ENCODE data around the gene SINHCAF. TPM values are rescaled to one million over a fixed set of nuclear protein-coding genes. Genes with fewer than 3 reads are reported as not detected.
A peak's percentile ranks its signal among the peaks of the same experiment; 100 is the strongest.

SINHCAF gene
- total and polyA plus RNA-seq, 9 of the 15 experiments (the other 6 are each of a cell fraction or from before 2014, with no cell fraction given): 73.2 to 185 (median 110) TPM

DNA sequence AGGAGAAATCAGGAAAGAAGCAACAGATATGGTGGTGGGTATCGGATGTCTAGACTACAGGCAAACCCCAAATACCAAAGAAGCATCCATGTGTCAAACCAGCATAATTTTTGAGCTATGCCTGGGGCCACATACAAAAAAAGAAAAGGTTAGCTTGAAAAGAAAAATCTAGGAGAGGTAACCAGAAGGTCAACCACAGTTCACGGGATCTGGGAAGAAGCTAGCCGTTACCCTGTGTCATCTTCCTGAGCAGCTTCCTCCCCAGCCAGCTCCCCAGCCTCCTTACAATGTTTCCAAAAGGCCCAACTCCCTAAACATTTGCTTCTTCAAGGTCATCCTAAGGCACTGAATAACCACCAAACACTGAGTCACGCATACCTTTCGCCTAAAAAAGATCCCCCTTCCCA is 3.1 kb downstream of the SINHCAF start:
- no peak overlapping the region for H2AFZ ChIP-seq (ENCODE audit: low read depth, low read length)
- POLR2A ChIA-PET: interaction anchor here (1.0 to 2.2 kb wide), 2 partner anchors 11 to 23 kb away, joined by 4 to 13 read pairs; no protein-coding TSS in a partner anchor
- H3K4me2 ChIP-seq (ENCODE audit: insufficient read depth, low read length): peak overlapping the region; percentile 76
- BruUV-seq (replicated peaks): no TSS peak
- peaks cover 2% of the 10 kb centered on the region; the same call in 1 of the 3 replicates for H3K36me3 ChIP-seq (ENCODE audit: control insufficient read depth, insufficient read depth, low read length)
- peaks cover 38% of the 10 kb centered on the region for H4K20me1 ChIP-seq (replicated peaks; ENCODE audit: control insufficient read depth, insufficient read depth, low read length)
- no peak for ATAC-seq
- in situ Hi-C loops (cut with MboI): no loop called here
- H3K9me3 ChIP-seq (replicated peaks; ENCODE audit: control insufficient read depth, insufficient read depth, low read depth, low read length): no peaks in the 10 kb centered on the region
- peak; percentile 58 for FAIRE-seq
- H3K9me1 ChIP-seq (ENCODE audit: control insufficient read depth, insufficient read depth, low read length): no peaks in the 10 kb centered on the region
- peak overlapping the region; percentile 90 to 95 for H3K9ac ChIP-seq (ENCODE audit: insufficient read depth in 1 of 2, low read depth in 2 of 2, low read length in 2 of 2)
- DNase-seq (ENCODE audit: extremely low read depth in 1 of 4, low spot score in 3 of 4): peak in 1 of 4 experiments; percentile 53
- no peaks in the 10 kb centered on the region for H3K27me3 ChIP-seq (ENCODE audit: control insufficient read depth in 2 of 2, insufficient read depth in 2 of 2, low read length in 2 of 2)
- 0% methylated on average over 5 of the region's 5 CpGs for WGBS (ENCODE audit: insufficient coverage, low coverage, missing lambda C conversion rate)
- peak overlapping the region; percentile 88 for H3K27ac ChIP-seq (ENCODE audit: extremely low read depth, low read depth, low read length)
- H3K4me3 ChIP-seq: peak overlapping the region; percentile 71
- H3K4me1 ChIP-seq (replicated peaks in 1 of 2; ENCODE audit: control insufficient read depth in 2 of 2, insufficient read depth in 2 of 2, low read length in 2 of 2): peaks cover 23 to 47% of the 10 kb centered on the region in 2 experiments; a peak in 4 of 5 replicates
- CTCF ChIA-PET (ENCODE audit: low intra/inter-chr PET ratio): no interaction called here
- peaks cover 82% of the 10 kb centered on the region for H3K79me2 ChIP-seq (ENCODE audit: control insufficient read depth, insufficient read depth, low read length)
- intact Hi-C loops (cut with micrococcal nuclease): loop anchor here (10.0 kb wide), 1 partner anchor 312 kb away; no protein-coding TSS in a partner anchor
- TF ChIP-seq CHD2 (IDR thresholded peaks at IDR 0.05; ENCODE audit: low read depth, low read length) (no peak), RBM17 (IDR thresholded peaks at IDR 0.05; ENCODE audit: borderline replicate concordance, low read depth, low read length) (no peak), FOSL1 (tag; conservative IDR thresholded peaks at IDR 0.05) (peak; percentile 30), MCM5 (IDR thresholded peaks at IDR 0.05; ENCODE audit: low read depth) (no peak), HDAC1 (IDR thresholded peaks at IDR 0.05) (peak in 1 of 2 experiments; percentile 11; a peak in 1 of 4 replicates), CBFB (CRISPR knock-in tag; IDR thresholded peaks at IDR 0.05) (no peak), ZNF239 (CRISPR knock-in tag; IDR thresholded peaks at IDR 0.05) (no peak), ZNF668 (CRISPR knock-in tag; IDR thresholded peaks at IDR 0.05) (no peak), TCF7 (IDR thresholded peaks at IDR 0.05; ENCODE audit: borderline replicate concordance) (no peak), ZNF12 (CRISPR knock-in tag; IDR thresholded peaks at IDR 0.05) (no peak), ESRRA (IDR thresholded peaks at IDR 0.05; ENCODE audit: borderline replicate concordance, low read depth) (peak; percentile 74), PYGO2 (tag; IDR thresholded peaks at IDR 0.05) (no peak), CTBP1 (IDR thresholded peaks at IDR 0.05; ENCODE audit: borderline replicate concordance) (peak; percentile 11; the same call in 1 of the 2 replicates), HDAC3 (IDR thresholded peaks at IDR 0.05; ENCODE audit: borderline replicate concordance, partially characterized antibody) (peak; percentile 22)
- TF ChIP-seq, protein P1, sequence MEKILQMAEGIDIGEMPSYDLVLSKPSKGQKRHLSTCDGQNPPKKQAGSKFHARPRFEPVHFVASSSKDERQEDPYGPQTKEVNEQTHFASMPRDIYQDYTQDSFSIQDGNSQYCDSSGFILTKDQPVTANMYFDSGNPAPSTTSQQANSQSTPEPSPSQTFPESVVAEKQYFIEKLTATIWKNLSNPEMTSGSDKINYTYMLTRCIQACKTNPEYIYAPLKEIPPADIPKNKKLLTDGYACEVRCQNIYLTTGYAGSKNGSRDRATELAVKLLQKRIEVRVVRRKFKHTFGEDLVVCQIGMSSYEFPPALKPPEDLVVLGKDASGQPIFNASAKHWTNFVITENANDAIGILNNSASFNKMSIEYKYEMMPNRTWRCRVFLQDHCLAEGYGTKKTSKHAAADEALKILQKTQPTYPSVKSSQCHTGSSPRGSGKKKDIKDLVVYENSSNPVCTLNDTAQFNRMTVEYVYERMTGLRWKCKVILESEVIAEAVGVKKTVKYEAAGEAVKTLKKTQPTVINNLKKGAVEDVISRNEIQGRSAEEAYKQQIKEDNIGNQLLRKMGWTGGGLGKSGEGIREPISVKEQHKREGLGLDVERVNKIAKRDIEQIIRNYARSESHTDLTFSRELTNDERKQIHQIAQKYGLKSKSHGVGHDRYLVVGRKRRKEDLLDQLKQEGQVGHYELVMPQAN (IDR thresholded peaks at IDR 0.05; ENCODE audit: borderline replicate concordance): 0 out of 2 replicates have a peak, but pooled peaks have one; percentile 16
- TF ChIP-seq, protein P2, sequence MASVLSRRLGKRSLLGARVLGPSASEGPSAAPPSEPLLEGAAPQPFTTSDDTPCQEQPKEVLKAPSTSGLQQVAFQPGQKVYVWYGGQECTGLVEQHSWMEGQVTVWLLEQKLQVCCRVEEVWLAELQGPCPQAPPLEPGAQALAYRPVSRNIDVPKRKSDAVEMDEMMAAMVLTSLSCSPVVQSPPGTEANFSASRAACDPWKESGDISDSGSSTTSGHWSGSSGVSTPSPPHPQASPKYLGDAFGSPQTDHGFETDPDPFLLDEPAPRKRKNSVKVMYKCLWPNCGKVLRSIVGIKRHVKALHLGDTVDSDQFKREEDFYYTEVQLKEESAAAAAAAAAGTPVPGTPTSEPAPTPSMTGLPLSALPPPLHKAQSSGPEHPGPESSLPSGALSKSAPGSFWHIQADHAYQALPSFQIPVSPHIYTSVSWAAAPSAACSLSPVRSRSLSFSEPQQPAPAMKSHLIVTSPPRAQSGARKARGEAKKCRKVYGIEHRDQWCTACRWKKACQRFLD (CRISPR knock-in tag; IDR thresholded peaks at IDR 0.05): no peak
- TF ChIP-seq, protein P3, sequence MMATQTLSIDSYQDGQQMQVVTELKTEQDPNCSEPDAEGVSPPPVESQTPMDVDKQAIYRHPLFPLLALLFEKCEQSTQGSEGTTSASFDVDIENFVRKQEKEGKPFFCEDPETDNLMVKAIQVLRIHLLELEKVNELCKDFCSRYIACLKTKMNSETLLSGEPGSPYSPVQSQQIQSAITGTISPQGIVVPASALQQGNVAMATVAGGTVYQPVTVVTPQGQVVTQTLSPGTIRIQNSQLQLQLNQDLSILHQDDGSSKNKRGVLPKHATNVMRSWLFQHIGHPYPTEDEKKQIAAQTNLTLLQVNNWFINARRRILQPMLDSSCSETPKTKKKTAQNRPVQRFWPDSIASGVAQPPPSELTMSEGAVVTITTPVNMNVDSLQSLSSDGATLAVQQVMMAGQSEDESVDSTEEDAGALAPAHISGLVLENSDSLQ (IDR thresholded peaks at IDR 0.05): no peak
- TF ChIP-seq, protein P4, sequence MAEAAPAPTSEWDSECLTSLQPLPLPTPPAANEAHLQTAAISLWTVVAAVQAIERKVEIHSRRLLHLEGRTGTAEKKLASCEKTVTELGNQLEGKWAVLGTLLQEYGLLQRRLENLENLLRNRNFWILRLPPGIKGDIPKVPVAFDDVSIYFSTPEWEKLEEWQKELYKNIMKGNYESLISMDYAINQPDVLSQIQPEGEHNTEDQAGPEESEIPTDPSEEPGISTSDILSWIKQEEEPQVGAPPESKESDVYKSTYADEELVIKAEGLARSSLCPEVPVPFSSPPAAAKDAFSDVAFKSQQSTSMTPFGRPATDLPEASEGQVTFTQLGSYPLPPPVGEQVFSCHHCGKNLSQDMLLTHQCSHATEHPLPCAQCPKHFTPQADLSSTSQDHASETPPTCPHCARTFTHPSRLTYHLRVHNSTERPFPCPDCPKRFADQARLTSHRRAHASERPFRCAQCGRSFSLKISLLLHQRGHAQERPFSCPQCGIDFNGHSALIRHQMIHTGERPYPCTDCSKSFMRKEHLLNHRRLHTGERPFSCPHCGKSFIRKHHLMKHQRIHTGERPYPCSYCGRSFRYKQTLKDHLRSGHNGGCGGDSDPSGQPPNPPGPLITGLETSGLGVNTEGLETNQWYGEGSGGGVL (CRISPR knock-in tag; IDR thresholded peaks at IDR 0.05): no peak

Measured in K562 (cell line).